Esophagus squamous epithelium (tissue), 4 donors: ENCODE measurements around the gene GPC5.

Source experiments
- POLR2A ChIP-seq, 4 donors: fragments of 450-650 bp; IDR thresholded peaks; one replicate each; pipeline ENCODE4 v1.6.1; 2017; ENCODE audit warnings: antibody characterized with exemption in 4 of 4, mild to moderate bottlenecking in 4 of 4, moderate library complexity in 3 of 4
- TF ChIP-seq, protein P1 (sequence below), 6 experiments: fragments of 450-650 bp in 4 of 6; fragments of 200-600 bp in 2 of 6; sonication (generic) in 2 of 6; IDR thresholded peaks; one replicate each; pipeline ENCODE4 v1.5.1; 2016 to 2019; ENCODE audit warnings: antibody characterized with exemption in 6 of 6, mild to moderate bottlenecking in 4 of 6, moderate library complexity in 4 of 6

DNA sequence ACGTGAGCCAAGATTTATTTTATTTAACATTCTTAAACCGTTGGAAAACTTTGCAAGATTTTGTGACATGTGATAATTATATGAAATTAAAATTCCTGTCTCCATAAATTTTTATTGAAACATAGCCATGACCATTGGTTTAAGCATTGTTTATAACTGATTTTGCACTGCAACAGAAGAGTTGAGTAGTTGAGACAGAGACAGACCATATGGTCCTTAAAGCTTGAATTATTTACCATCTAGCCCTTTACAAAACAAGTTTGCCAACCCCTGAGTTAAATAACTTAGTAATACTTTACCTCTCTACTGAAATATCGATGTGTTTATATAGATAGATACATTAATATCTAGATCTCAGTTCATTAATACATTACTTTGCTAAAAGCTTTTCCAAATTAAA lies 1014.1 kb downstream of the GPC5 start:
- TF ChIP-seq, protein P1, sequence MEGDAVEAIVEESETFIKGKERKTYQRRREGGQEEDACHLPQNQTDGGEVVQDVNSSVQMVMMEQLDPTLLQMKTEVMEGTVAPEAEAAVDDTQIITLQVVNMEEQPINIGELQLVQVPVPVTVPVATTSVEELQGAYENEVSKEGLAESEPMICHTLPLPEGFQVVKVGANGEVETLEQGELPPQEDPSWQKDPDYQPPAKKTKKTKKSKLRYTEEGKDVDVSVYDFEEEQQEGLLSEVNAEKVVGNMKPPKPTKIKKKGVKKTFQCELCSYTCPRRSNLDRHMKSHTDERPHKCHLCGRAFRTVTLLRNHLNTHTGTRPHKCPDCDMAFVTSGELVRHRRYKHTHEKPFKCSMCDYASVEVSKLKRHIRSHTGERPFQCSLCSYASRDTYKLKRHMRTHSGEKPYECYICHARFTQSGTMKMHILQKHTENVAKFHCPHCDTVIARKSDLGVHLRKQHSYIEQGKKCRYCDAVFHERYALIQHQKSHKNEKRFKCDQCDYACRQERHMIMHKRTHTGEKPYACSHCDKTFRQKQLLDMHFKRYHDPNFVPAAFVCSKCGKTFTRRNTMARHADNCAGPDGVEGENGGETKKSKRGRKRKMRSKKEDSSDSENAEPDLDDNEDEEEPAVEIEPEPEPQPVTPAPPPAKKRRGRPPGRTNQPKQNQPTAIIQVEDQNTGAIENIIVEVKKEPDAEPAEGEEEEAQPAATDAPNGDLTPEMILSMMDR (IDR thresholded peaks at IDR 0.05) = no peak
- TF ChIP-seq POLR2A (IDR thresholded peaks at IDR 0.05) = no peak
